K562 (cell line): Measurements from ENCODE around the gene CEP43. TPM values are rescaled to one million over a fixed set of nuclear protein-coding genes. Genes with fewer than 3 reads are reported as not detected.

Source experiments
- ATAC-seq: fragments of 200-7000 bp; cut with Tn5 transposase; 3 replicates; pipeline ENCODE4 v1.9.1; 2020; ENCODE audit warnings: moderate library complexity
- BruUV-seq: library from RNA; stranded (reverse); fragments of 400-500 nt; replicated peaks from 2 replicates; lab custom pipeline; 2021; lab: Mats Ljungman, UMichigan
- CTCF ChIA-PET: fragments of 300-600 bp; formaldehyde crosslinking; extraction: SDS; loops from one replicate; lab custom pipeline; 2021; ENCODE audit warnings: low intra/inter-chr PET ratio; lab: Yijun Ruan, JAX
- POLR2A ChIA-PET: fragments of 300-600, 350-650 bp; sonication (Branson Sonifier 250); formaldehyde crosslinking; extraction: SDS; loops from one replicate; lab custom pipeline; 2021; ENCODE audit warnings: antibody characterized with exemption, inconsistent platforms; lab: Yijun Ruan, JAX
- DNase-seq, 4 experiments: peaks; one replicate each; pipeline versions ENCODE4 v3.0.0 to v3.0.0-alpha.2; 2011 to 2018; ENCODE audit warnings: low spot score in 3 of 4, mixed read lengths in 3 of 4; ENCODE audit errors: extremely low read depth in 1 of 4
- FAIRE-seq: peaks from 2 replicates; lab custom pipeline; 2011; peaks lifted over from hg19 to GRCh38; lab: Jason Lieb, UNC
- H2AFZ ChIP-seq: 2 replicates; pipeline ENCODE4 v1.6.0; 2011; ENCODE audit warnings: low read depth, low read length, control low read depth, inconsistent platforms
- H3K27ac ChIP-seq: fragments of 200-600 bp; 3 replicates; pipeline ENCODE4 v1.8.0; 2011; ENCODE audit warnings: low read depth, mild to moderate bottlenecking, control low read depth, inconsistent platforms, low read length, moderate library complexity, mixed read lengths; ENCODE audit errors: extremely low read depth
- H3K27me3 ChIP-seq, 2 experiments: fragments of 300-600 bp in 1 of 2; 2 replicates in 1 of 2; 3 replicates in 1 of 2; pipeline versions ENCODE4 v1.6.0 to v1.8.0; 2011; ENCODE audit warnings: inconsistent platforms in 2 of 2, low read length in 2 of 2, mild to moderate bottlenecking in 1 of 2, mixed read lengths in 1 of 2, moderate library complexity in 1 of 2; ENCODE audit not compliant: control insufficient read depth in 2 of 2, insufficient read depth in 2 of 2
- H3K36me3 ChIP-seq: fragments of 300-600 bp; 3 replicates; pipeline ENCODE4 v1.8.0; 2011; ENCODE audit warnings: mild to moderate bottlenecking, low read length, inconsistent platforms; ENCODE audit not compliant: control insufficient read depth, insufficient read depth
- H3K4me1 ChIP-seq, 2 experiments: fragments of 200-600 bp in 1 of 2; replicated peaks in 1 of 2; 2 replicates in 1 of 2; 3 replicates in 1 of 2; pipeline versions ENCODE4 v1.5.1 to v1.8.0; 2011; ENCODE audit warnings: inconsistent platforms in 2 of 2, low read length in 2 of 2, mild to moderate bottlenecking in 1 of 2, mixed read lengths in 1 of 2, moderate library complexity in 1 of 2; ENCODE audit not compliant: control insufficient read depth in 2 of 2, insufficient read depth in 2 of 2
- H3K4me2 ChIP-seq: 2 replicates; pipeline ENCODE4 v1.6.1; 2011; ENCODE audit warnings: low read length, control low read depth, inconsistent platforms, mixed read lengths; ENCODE audit not compliant: insufficient read depth
- H3K4me3 ChIP-seq: fragments of 200-600 bp; sonication (generic), shearing (Covaris generic); 2 replicates; pipeline ENCODE4 v1.5.1; 2016; ENCODE audit warnings: control low read depth, inconsistent platforms
- H3K79me2 ChIP-seq: fragments of 200-600 bp; 3 replicates; pipeline ENCODE4 v1.8.0; 2011; ENCODE audit warnings: low read length, inconsistent platforms; ENCODE audit not compliant: control insufficient read depth, insufficient read depth
- H3K9ac ChIP-seq, 2 experiments: 2 replicates each; pipeline versions ENCODE4 v1.6.0 to v1.6.1; 2011; ENCODE audit warnings: low read depth in 2 of 2, low read length in 2 of 2, control low read depth in 1 of 2, inconsistent platforms in 1 of 2, mild to moderate bottlenecking in 1 of 2, mixed read lengths in 1 of 2; ENCODE audit not compliant: insufficient read depth in 1 of 2
- H3K9me1 ChIP-seq: one replicate; pipeline ENCODE4 v1.6.0; 2011; ENCODE audit warnings: inconsistent platforms, mild to moderate bottlenecking, low read length, moderate library complexity; ENCODE audit not compliant: control insufficient read depth, insufficient read depth
- H3K9me3 ChIP-seq: replicated peaks from 2 replicates; pipeline ENCODE4 v1.5.1; 2011; ENCODE audit warnings: low read depth, low read length, inconsistent platforms; ENCODE audit not compliant: control insufficient read depth, insufficient read depth
- H4K20me1 ChIP-seq: replicated peaks from 2 replicates; pipeline ENCODE4 v1.6.1; 2011; ENCODE audit warnings: low read length, inconsistent platforms, mixed read lengths; ENCODE audit not compliant: control insufficient read depth, insufficient read depth
- E2F4 ChIP-seq: sonication (generic); formaldehyde crosslinking; IDR thresholded peaks from 2 replicates; pipeline ENCODE4 v1.8.0; 2022; ENCODE audit warnings: mild to moderate bottlenecking, low read depth, missing genetic modification reagents
- IRF1 ChIP-seq: sonication (generic); formaldehyde crosslinking; IDR thresholded peaks from 2 replicates; pipeline ENCODE4 v1.8.0; 2022; ENCODE audit warnings: missing genetic modification reagents, mild to moderate bottlenecking, borderline replicate concordance
- STAT5A ChIP-seq: IDR thresholded peaks from 2 replicates; pipeline ENCODE4 v1.6.1; 2012; ENCODE audit warnings: low read length, inconsistent platforms, borderline replicate concordance
- TSHZ1 ChIP-seq: fragments of 250-450 bp; sonication (Bioruptor Pico); IDR thresholded peaks from 2 replicates; pipeline ENCODE4 v1.4.0; 2020; ENCODE audit warnings: mild to moderate bottlenecking, moderate library complexity
- WGBS: fragments of 100-300 bp; shearing (Covaris generic); methylation state at CpG from one replicate; pipeline ENCODE4 v1.1.6; 2016; ENCODE audit warnings: low coverage, mixed read lengths; ENCODE audit not compliant: insufficient coverage; ENCODE audit errors: missing lambda C conversion rate; 5-methylcytosine and 5-hydroxymethylcytosine counted together
- in situ Hi-C: fragments of 300-500 bp; cut with MboI; formaldehyde crosslinking; loops from 4 replicates; pipeline ENCODE4 v1.15.0; 2018; ENCODE audit warnings: inconsistent platforms, mixed read lengths
- intact Hi-C: fragments of 100-400 bp; cut with micrococcal nuclease; formaldehyde crosslinking; loops from 2 replicates; pipeline ENCODE4 v1.14.2; 2022
- polyA plus RNA-seq, 8 experiments: library from polyadenylated mRNA; depleted of rRNA in 4 of 8; stranded (reverse) in 5 of 8; unstranded in 3 of 8; fragments of >200 nt; fragmentation: Nextera tagmentation in 2 of 8; fragmentation: Illumina TruSeq in 1 of 8; extraction: Ambion mirVana in 2 of 8; extraction: Trizol in 1 of 8; gene quantifications; 2 replicates each; pipeline versions ENCODE4 v1.2.1 to v1.2.3, GENCODE V29; 2011 to 2014; ENCODE audit warnings: inconsistent platforms in 1 of 8, missing spikeins in 1 of 8
- total RNA-seq, 7 experiments: library from RNA; depleted of rRNA in 6 of 7; stranded (reverse); fragments of >200 nt in 6 of 7; fragmentation: Illumina TruSeq in 2 of 7; extraction: Trizol in 2 of 7; gene quantifications; 2 replicates each; pipeline versions ENCODE4 v1.2.1 to v1.2.3, GENCODE V29; 2011 to 2021; ENCODE audit warnings: low replicate concordance in 1 of 7

Gene CEP43
- total and polyA plus RNA-seq, 9 of the 15 experiments (the other 6 are each of a cell fraction or from before 2014, with no cell fraction given), result 15.2 to 55.7 (median 47.4) TPM

- Histone ChIP-seq H3K4me2 (no peak overlapping the region), H3K4me3 (no peak overlapping the region), H3K9ac (no peak overlapping the region), H3K4me1 (no peaks in the 10 kb centered on the region), H3K27ac (no peak overlapping the region), H3K27me3 (no peaks in the 10 kb centered on the region), H3K79me2 (no peaks in the 10 kb centered on the region), H3K36me3 (peaks cover 34% of the 10 kb centered on the region; the same call in 2 of the 3 replicates), H3K9me3 (no peaks in the 10 kb centered on the region), H3K9me1 (no peaks in the 10 kb centered on the region), H2AFZ (no peak overlapping the region), H4K20me1 (no peaks in the 10 kb centered on the region)
- TF ChIP-seq STAT5A, result no peak
- TF ChIP-seq E2F4 (CRISPR knock-in tag), result no peak
- TF ChIP-seq TSHZ1 (CRISPR knock-in tag), result no peak
- TF ChIP-seq IRF1 (CRISPR knock-in tag), result no peak
- FAIRE-seq (no peak), ATAC-seq (peak; percentile 60), DNase-seq (no peak)
- WGBS, result 82% methylated on average over 10 of the region's 10 CpGs
- ChIA-PET POLR2A (interaction anchor here (1.1 to 1.2 kb wide), 3 partner anchors 9 to 15 kb away, joined by 3 to 4 read pairs (median 3); no protein-coding TSS in a partner anchor), CTCF (no interaction called here)
- intact Hi-C loops, result loop anchor here (5.0 kb wide), 2 partner anchors 47 to 257 kb away; partner anchors contain the start of gene CEP43
- in situ Hi-C loops, result no loop called here
- no TSS peak for BruUV-seq
Observed at GRCh38 chr6:167044696-167045095, 45.5 kb downstream of the CEP43 start.
